ENCODE results near the gene PRSS33.
A peak's percentile ranks its signal among the peaks of the same experiment; 100 is the strongest.

DNA sequence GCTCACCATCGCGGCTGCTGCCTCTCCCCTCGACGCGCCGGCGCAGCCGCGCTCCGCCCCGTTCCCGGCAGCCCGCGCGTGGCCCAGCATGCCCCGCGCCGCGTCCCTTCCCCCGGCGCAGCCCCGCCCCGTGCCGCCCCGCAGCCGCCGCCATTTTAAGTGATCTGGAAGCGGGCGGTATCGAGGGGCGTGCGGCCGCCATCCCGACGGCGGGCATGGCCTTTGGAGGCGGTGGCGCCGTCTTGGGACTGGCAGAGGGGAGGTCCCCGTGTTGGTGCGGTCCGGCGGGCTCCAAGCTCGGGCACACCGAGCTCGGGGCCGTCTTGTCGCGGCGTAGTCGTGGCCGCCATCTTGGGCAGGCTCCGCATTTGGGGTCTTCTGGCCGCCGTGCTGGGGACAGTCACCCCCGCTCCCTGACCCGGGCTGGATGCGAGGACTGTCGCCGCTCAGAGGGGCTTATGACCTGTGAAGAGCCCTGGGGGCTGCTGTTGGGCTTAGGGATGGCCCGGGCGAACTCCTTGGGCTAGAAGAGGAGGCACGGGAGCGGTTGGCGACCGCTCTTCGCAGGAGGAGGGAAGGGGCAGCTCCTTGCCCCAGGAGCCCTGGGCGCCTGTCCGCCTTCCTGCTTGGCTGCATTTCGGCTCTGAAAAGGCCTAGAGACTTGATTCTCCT is 10.0 kb downstream of the PRSS33 start, which contains the start of gene ELOB:
- no peak for TF ChIP-seq FOXM1 (IDR thresholded peaks at IDR 0.05; ENCODE audit: low read depth)
- TF ChIP-seq MAX (IDR thresholded peaks at IDR 0.05; ENCODE audit: low read depth), result 0 out of 2 replicates have a peak, but pooled peaks have one; percentile 28
- no peak for TF ChIP-seq CTCF (IDR thresholded peaks at IDR 0.05)

Measured in SK-N-SH (cell line).